Left lung (tissue), 10 donors: Measurements from ENCODE around the gene CHRNA5. TPM values are rescaled to one million over a fixed set of nuclear protein-coding genes. Genes with fewer than 3 reads are reported as not detected.
"Not testable (repeated sequence)": the region's sequence is repeated elsewhere in the genome, so short reads cannot be mapped to it uniquely, and the experiment has no call there.

Experiments used
- ATAC-seq: fragments of 200-7000 bp; cut with Tn5 transposase; one replicate; pipeline ENCODE4 v1.9.1; 2020; ENCODE audit warnings: moderate library complexity
- DNase-seq, 4 donors: peaks; one replicate each; pipeline ENCODE4 v3.0.0-alpha.2; 2013 to 2020
- H3K27ac ChIP-seq, 2 donors: fragments of 200-600 bp; sonication (generic) in 1 of 2; one replicate each; pipeline versions ENCODE4 v1.5.0 to v1.8.0; 2020 to 2021
- H3K27me3 ChIP-seq, 2 donors: fragments of 200-600 bp; sonication (generic) in 1 of 2; one replicate each; pipeline versions ENCODE4 v1.5.0 to v1.8.0; 2020 to 2021
- H3K36me3 ChIP-seq, 2 donors: fragments of 200-600 bp; sonication (generic) in 1 of 2; one replicate each; pipeline versions ENCODE4 v1.5.0 to v1.8.0; 2020 to 2021
- H3K4me1 ChIP-seq, 2 donors: fragments of 200-600 bp; one replicate each; pipeline ENCODE4 v1.8.0; 2021
- H3K4me3 ChIP-seq, 2 donors: fragments of 200-600 bp; sonication (generic) in 1 of 2; one replicate each; pipeline versions ENCODE4 v1.5.0 to v1.8.0; 2020 to 2021; ENCODE audit warnings: mild to moderate bottlenecking in 1 of 2
- H3K9me3 ChIP-seq, 2 donors: fragments of 200-600 bp; sonication (generic) in 1 of 2; one replicate each; pipeline versions ENCODE4 v1.5.0 to v1.8.0; 2020 to 2021
- CTCF ChIP-seq, 2 donors: fragments of 200-600 bp; sonication (generic) in 1 of 2; IDR thresholded peaks; one replicate each; pipeline versions ENCODE4 v1.5.0 to v1.8.0; 2021; ENCODE audit warnings: antibody characterized with exemption in 2 of 2
- intact Hi-C, 2 donors: fragments of 100-400 bp; cut with DNase I; formaldehyde crosslinking; loops; one replicate each; pipeline versions ENCODE4 v1.11.2 to v1.14.2; 2022
- polyA plus RNA-seq, 6 donors: library from polyadenylated mRNA; unstranded; fragments of 120-200 nt; gene quantifications; one replicate each; pipeline ENCODE4 v1.2.1, GENCODE V29; 2013; ENCODE audit not compliant: insufficient read length in 6 of 6
- total RNA-seq, 2 donors: library from RNA; stranded (reverse); fragmentation: NEBNext Ultra II Directional; extraction: Animal tissue kit (Norgen Biotek cat#: 25700); gene quantifications; one replicate each; pipeline ENCODE4 v1.2.1, GENCODE V29; 2021
- donor health status: DM: no; HTN: yes; CAD: no.
- donor health status: DM: no; HTN: no; CAD: no.

The CHRNA5 gene
- total and polyA plus RNA-seq, 8 donors = 1.1 to 2.7 (median 1.9) TPM

GRCh38 chr15:78536134-78536533 is 29.2 kb upstream of the CHRNA5 start:
- Histone ChIP-seq H3K36me3 (no peaks in the 10 kb centered on the region), H3K27me3 (no peaks in the 10 kb centered on the region), H3K4me3 (no peak overlapping the region), H3K9me3 (no peaks in the 10 kb centered on the region), H3K27ac (no peak overlapping the region), H3K4me1 (peaks cover 0 to 8% of the 10 kb centered on the region in 2 donors)
- intact Hi-C loops = no loop called here
- DNase-seq (no peak), ATAC-seq (no peak)
- TF ChIP-seq CTCF (IDR thresholded peaks at IDR 0.05) = no peak

- DNase-seq = no peak
- no peak for TF ChIP-seq CTCF (IDR thresholded peaks at IDR 0.05)
- H3K4me3 ChIP-seq = no peak overlapping the region
- intact Hi-C loops = no loop called here
- no peak overlapping the region for H3K27ac ChIP-seq
- no peaks in the 10 kb centered on the region for H3K27me3 ChIP-seq
- peaks cover 5 to 21% of the 10 kb centered on the region in 2 donors for H3K4me1 ChIP-seq
- H3K36me3 ChIP-seq = peaks cover 0 to 5% of the 10 kb centered on the region in 2 donors
- ATAC-seq = no peak
- no peaks in the 10 kb centered on the region for H3K9me3 ChIP-seq
Observed at GRCh38 chr15:78537266-78537905, 27.9 kb upstream of the CHRNA5 start.

GRCh38 chr15:78538358-78538757 is 27.0 kb upstream of the CHRNA5 start:
- peaks cover 0 to 15% of the 10 kb centered on the region in 2 donors for H3K36me3 ChIP-seq
- H3K27ac ChIP-seq = no peak overlapping the region
- no peaks in the 10 kb centered on the region for H3K9me3 ChIP-seq
- H3K4me1 ChIP-seq = peaks cover 5 to 31% of the 10 kb centered on the region in 2 donors
- no peaks in the 10 kb centered on the region for H3K27me3 ChIP-seq
- DNase-seq (no peak), ATAC-seq (no peak)
- intact Hi-C loops = no loop called here
- no peak overlapping the region for H3K4me3 ChIP-seq
- no peak for TF ChIP-seq CTCF (IDR thresholded peaks at IDR 0.05)

- peak overlapping the region; percentile 51 to 91 for H3K4me3 ChIP-seq
- ATAC-seq, DNase-seq, H3K9me3 ChIP-seq, intact Hi-C loops, H3K27me3 ChIP-seq: not testable (repeated sequence)
- peak overlapping the region; percentile 91 to 96 for H3K27ac ChIP-seq
- H3K36me3 ChIP-seq = peaks cover 0 to 27% of the 10 kb centered on the region in 2 donors
- peaks cover 5 to 37% of the 10 kb centered on the region in 2 donors for H3K4me1 ChIP-seq
Observed at GRCh38 chr15:78539464-78540140, 25.7 kb upstream of the CHRNA5 start.

- peak within 1 kb of the TSS; percentile 91 to 96 for H3K27ac ChIP-seq
- ATAC-seq = peak; percentile 92
- peaks cover 0 to 34% of the 10 kb centered on the region in 2 donors for H3K36me3 ChIP-seq
- peak within 1 kb of the TSS; percentile 51 to 91 for H3K4me3 ChIP-seq
- peak; percentile 92 to 98 (median 94) for DNase-seq
- no peaks in the 10 kb centered on the region for H3K9me3 ChIP-seq
- H3K27me3 ChIP-seq = no peaks in the 10 kb centered on the region
- no peak for TF ChIP-seq CTCF (IDR thresholded peaks at IDR 0.05)
- intact Hi-C loops = no loop called here
- H3K4me1 ChIP-seq = peaks cover 5 to 37% of the 10 kb centered on the region in 2 donors
Observed at GRCh38 chr15:78540141-78540870, 25.0 kb upstream of the CHRNA5 start, which contains the start of gene PSMA4. PSMA4 (plus strand) TSS chr15:78540444; CDS start chr15:78541928, 1,484 bp downstream.
